Stimulated activated naive B cell treated with anti-CD40 and anti-IgM and Interleukin-4, amounts not matched to agents 10 μg/mL and 1 μg/mL and 100 μg/mL, for 72 hours (primary cell): ENCODE measurements around the gene SLC8A3.
A peak's percentile ranks its signal among the peaks of the same experiment; 100 is the strongest.
"Not testable (repeated sequence)": the region's sequence is repeated elsewhere in the genome, so short reads cannot be mapped to it uniquely, and the experiment has no call there.

Experiments
- ATAC-seq, 2 donors: fragments of 150-1000 bp; cut with Tn5 transposase; replicated peaks; 2 replicates each; pipeline ENCODE4 v1.10.0; 2021; ENCODE audit warnings: moderate library complexity in 1 of 2
- DNase-seq: peaks from one replicate; pipeline ENCODE4 v3.0.0; 2021
- H3K27ac Mint-ChIP-seq: one replicate; pipeline ENCODE4 v1.8.0; 2022; ENCODE audit warnings: mild to moderate bottlenecking, mixed read lengths
- H3K27me3 Mint-ChIP-seq, 2 donors: one replicate each; pipeline ENCODE4 v1.8.0; 2022; ENCODE audit warnings: mixed read lengths in 2 of 2
- H3K36me3 Mint-ChIP-seq, 2 donors: one replicate each; pipeline ENCODE4 v1.8.0; 2022; ENCODE audit warnings: mixed read lengths in 2 of 2, mild to moderate bottlenecking in 1 of 2
- H3K4me1 Mint-ChIP-seq, 2 donors: one replicate each; pipeline ENCODE4 v1.8.0; 2022; ENCODE audit warnings: mixed read lengths in 2 of 2, mild to moderate bottlenecking in 1 of 2
- H3K4me3 Mint-ChIP-seq, 2 donors: one replicate each; pipeline ENCODE4 v1.8.0; 2022; ENCODE audit warnings: mild to moderate bottlenecking in 2 of 2, mixed read lengths in 2 of 2, moderate library complexity in 1 of 2
- H3K9me3 Mint-ChIP-seq, 2 donors: one replicate each; pipeline ENCODE4 v1.8.0; 2022; ENCODE audit warnings: mixed read lengths in 2 of 2, mild to moderate bottlenecking in 1 of 2

Gene SLC8A3

GRCh38 chr14:70188659-70189455 lies at the start of gene SLC8A3:
Gene SLC8A3 (minus strand): TSS chr14:70188951. CDS start chr14:70168422, 20,529 bp downstream.
- Mint-ChIP-seq H3K4me3 (peak within 1 kb of the TSS; percentile 87 to 88), H3K27ac (peak within 1 kb of the TSS; percentile 32), H3K9me3 (no peaks in the 10 kb centered on the region), H3K27me3 (peaks cover 58 to 68% of the 10 kb centered on the region in 2 donors), H3K36me3 (no peaks in the 10 kb centered on the region), H3K4me1 (peaks cover 17 to 32% of the 10 kb centered on the region in 2 donors)
- ATAC-seq: peak; percentile 41 to 45
- peak; percentile 21 for DNase-seq

GRCh38 chr14:70237710-70238109 lies 49.0 kb upstream of the SLC8A3 start:
- DNase-seq: no peak
- Mint-ChIP-seq H3K4me1 (peaks cover 4 to 5% of the 10 kb centered on the region in 2 donors), H3K4me3 (no peak overlapping the region), H3K27ac (no peak overlapping the region), H3K27me3 (peaks cover 25 to 50% of the 10 kb centered on the region in 2 donors), H3K9me3 (peaks cover 0 to 11% of the 10 kb centered on the region in 2 donors), H3K36me3 (no peaks in the 10 kb centered on the region)
- ATAC-seq: no peak

GRCh38 chr14:70234066-70234950 lies 45.6 kb upstream of the SLC8A3 start:
- Mint-ChIP-seq H3K4me3 (no peak overlapping the region), H3K27ac (no peak overlapping the region), H3K27me3 (peaks cover 17 to 47% of the 10 kb centered on the region in 2 donors), H3K9me3 (peaks cover 0 to 2% of the 10 kb centered on the region in 2 donors), H3K4me1 (peaks cover 11 to 13% of the 10 kb centered on the region in 2 donors), H3K36me3 (no peaks in the 10 kb centered on the region)
- ATAC-seq (no peak), DNase-seq (no peak)

GRCh38 chr14:70231756-70232544 lies 43.2 kb upstream of the SLC8A3 start:
- not testable (repeated sequence) for ATAC-seq, H3K27ac Mint-ChIP-seq, H3K9me3 Mint-ChIP-seq, H3K36me3 Mint-ChIP-seq, DNase-seq, H3K4me3 Mint-ChIP-seq
- Mint-ChIP-seq H3K4me1 (peaks cover 15 to 18% of the 10 kb centered on the region in 2 donors), H3K27me3 (peaks cover 17 to 55% of the 10 kb centered on the region in 2 donors)

- H3K9me3 Mint-ChIP-seq, ATAC-seq, H3K36me3 Mint-ChIP-seq, H3K27ac Mint-ChIP-seq, DNase-seq, H3K4me3 Mint-ChIP-seq: not testable (repeated sequence)
- H3K27me3 Mint-ChIP-seq: peaks cover 18 to 50% of the 10 kb centered on the region in 2 donors
- peaks cover 15 to 18% of the 10 kb centered on the region in 2 donors for H3K4me1 Mint-ChIP-seq
Observed at GRCh38 chr14:70229877-70230640, 41.3 kb upstream of the SLC8A3 start.

GRCh38 chr14:70213721-70214282 lies 25.1 kb upstream of the SLC8A3 start:
- DNase-seq (no peak), ATAC-seq (no peak)
- no peaks in the 10 kb centered on the region for H3K9me3 Mint-ChIP-seq

GRCh38 chr14:70212752-70213151 lies 24.0 kb upstream of the SLC8A3 start:
- Mint-ChIP-seq H3K36me3 (no peaks in the 10 kb centered on the region), H3K27me3 (peaks cover 12 to 16% of the 10 kb centered on the region in 2 donors), H3K4me3 (no peak overlapping the region), H3K4me1 (no peaks in the 10 kb centered on the region), H3K27ac (no peak overlapping the region), H3K9me3 (no peaks in the 10 kb centered on the region)
- no peak for DNase-seq
- no peak for ATAC-seq

More at GRCh38 chr14:70213721-70214282, 25.1 kb upstream of the SLC8A3 start:
- Mint-ChIP-seq H3K27me3 (peaks cover 8 to 16% of the 10 kb centered on the region in 2 donors), H3K4me3 (no peak overlapping the region), H3K4me1 (no peaks in the 10 kb centered on the region), H3K27ac (no peak overlapping the region), H3K36me3 (no peaks in the 10 kb centered on the region)

- no peaks in the 10 kb centered on the region for H3K4me1 Mint-ChIP-seq
- H3K4me3 Mint-ChIP-seq: no peak overlapping the region
- H3K9me3 Mint-ChIP-seq: no peaks in the 10 kb centered on the region
- no peak overlapping the region for H3K27ac Mint-ChIP-seq
- DNase-seq (no peak), ATAC-seq (no peak)
- peaks cover 27 to 28% of the 10 kb centered on the region in 2 donors for H3K27me3 Mint-ChIP-seq
- no peaks in the 10 kb centered on the region for H3K36me3 Mint-ChIP-seq
Observed at GRCh38 chr14:70208380-70208779, 19.6 kb upstream of the SLC8A3 start.

- no peak for ATAC-seq
- Mint-ChIP-seq H3K27me3 (peaks cover 31 to 40% of the 10 kb centered on the region in 2 donors), H3K27ac (no peak overlapping the region), H3K4me1 (no peaks in the 10 kb centered on the region), H3K36me3 (no peaks in the 10 kb centered on the region), H3K9me3 (no peaks in the 10 kb centered on the region), H3K4me3 (no peak overlapping the region)
- DNase-seq: no peak
Observed at GRCh38 chr14:70203686-70204085, 14.9 kb upstream of the SLC8A3 start.

GRCh38 chr14:70201994-70202393 lies 13.2 kb upstream of the SLC8A3 start:
- peaks cover 31 to 46% of the 10 kb centered on the region in 2 donors for H3K27me3 Mint-ChIP-seq
- DNase-seq (no peak), ATAC-seq (no peak)
- H3K4me3 Mint-ChIP-seq: no peak overlapping the region
- H3K27ac Mint-ChIP-seq: no peak overlapping the region
- H3K9me3 Mint-ChIP-seq: peaks cover 0 to 2% of the 10 kb centered on the region in 2 donors
- H3K4me1 Mint-ChIP-seq: no peaks in the 10 kb centered on the region
- H3K36me3 Mint-ChIP-seq: no peaks in the 10 kb centered on the region

GRCh38 chr14:70193396-70193795 lies 4.6 kb upstream of the SLC8A3 start:
- H3K27me3 Mint-ChIP-seq: peaks cover 72 to 78% of the 10 kb centered on the region in 2 donors

GRCh38 chr14:70192915-70193314 lies 4.2 kb upstream of the SLC8A3 start:
- H3K9me3 Mint-ChIP-seq: peaks cover 0 to 15% of the 10 kb centered on the region in 2 donors
- no peak overlapping the region for H3K4me3 Mint-ChIP-seq
- no peak overlapping the region for H3K27ac Mint-ChIP-seq
- H3K36me3 Mint-ChIP-seq: no peaks in the 10 kb centered on the region
- ATAC-seq: no peak
- peaks cover 74 to 80% of the 10 kb centered on the region in 2 donors for H3K27me3 Mint-ChIP-seq
- no peak for DNase-seq
- H3K4me1 Mint-ChIP-seq: peaks cover 8 to 17% of the 10 kb centered on the region in 2 donors

More at GRCh38 chr14:70193396-70193795, 4.6 kb upstream of the SLC8A3 start:
- Mint-ChIP-seq H3K4me1 (peaks cover 6 to 13% of the 10 kb centered on the region in 2 donors), H3K27ac (no peak overlapping the region), H3K9me3 (peaks cover 0 to 15% of the 10 kb centered on the region in 2 donors), H3K4me3 (no peak overlapping the region), H3K36me3 (no peaks in the 10 kb centered on the region)
- no peak for DNase-seq
- no peak for ATAC-seq

- no peaks in the 10 kb centered on the region for H3K36me3 Mint-ChIP-seq
- ATAC-seq (no peak), DNase-seq (no peak)
- H3K27ac Mint-ChIP-seq: no peak overlapping the region
- H3K4me3 Mint-ChIP-seq: no peak overlapping the region
- peaks cover 17 to 32% of the 10 kb centered on the region in 2 donors for H3K4me1 Mint-ChIP-seq
- H3K9me3 Mint-ChIP-seq: peaks cover 0 to 8% of the 10 kb centered on the region in 2 donors
- peaks cover 70 to 80% of the 10 kb centered on the region in 2 donors for H3K27me3 Mint-ChIP-seq
Observed at GRCh38 chr14:70190156-70190555, 1.4 kb upstream of the SLC8A3 start.
